Naive thymus-derived CD4-positive, alpha-beta T cell (primary cell): ENCODE data around the gene ZFP30. TPM values are rescaled to one million over a fixed set of nuclear protein-coding genes. Genes with fewer than 3 reads are reported as not detected.
"Not testable (repeated sequence)": the region's sequence is repeated elsewhere in the genome, so short reads cannot be mapped to it uniquely, and the experiment has no call there.

ENCODE experiments used
- ATAC-seq: fragments of 150-1000 bp; cut with Tn5 transposase; 2 replicates; pipeline ENCODE4 v1.10.0; 2021; ENCODE audit warnings: mild to moderate bottlenecking, moderate library complexity
- CTCF ChIA-PET: fragments of 350-600 bp; sonication (Branson Sonifier 250); formaldehyde crosslinking; loops from one replicate; lab custom pipeline; 2021; ENCODE audit warnings: antibody characterized with exemption; lab: Charles Lee
- POLR2A ChIA-PET: fragments of 350-600 bp; sonication (Branson Sonifier 250); formaldehyde crosslinking; loops from one replicate; lab custom pipeline; 2021; ENCODE audit warnings: antibody characterized with exemption, inconsistent platforms; lab: Charles Lee
- DNase-seq, 9 donors: peaks; one replicate each; pipeline versions ENCODE4 v3.0.0 to v3.0.0-alpha.2; 2020 to 2022; ENCODE audit warnings: mixed read lengths in 1 of 9
- H3K27ac ChIP-seq: one replicate; pipeline ENCODE4 v1.7.0; 2013; ENCODE audit warnings: mild to moderate bottlenecking, low read depth, low read length, moderate library complexity
- H3K27me3 ChIP-seq, 2 donors: one replicate each; pipeline ENCODE4 v1.7.0; 2013; ENCODE audit warnings: low read length in 2 of 2, mild to moderate bottlenecking in 2 of 2, moderate library complexity in 2 of 2; ENCODE audit not compliant: control insufficient read depth in 2 of 2, insufficient read depth in 2 of 2
- H3K36me3 ChIP-seq, 3 experiments: 1 replicate in 2 of 3; 2 replicates in 1 of 3; pipeline ENCODE4 v1.7.0; 2013; ENCODE audit warnings: low read length in 3 of 3, mild to moderate bottlenecking in 3 of 3, moderate library complexity in 1 of 3; ENCODE audit not compliant: insufficient read depth in 3 of 3, control insufficient read depth in 2 of 3
- H3K4me1 ChIP-seq, 2 donors: one replicate each; pipeline ENCODE4 v1.7.0; 2013; ENCODE audit warnings: low read length in 2 of 2, mild to moderate bottlenecking in 2 of 2, moderate library complexity in 1 of 2; ENCODE audit not compliant: control insufficient read depth in 2 of 2, insufficient read depth in 2 of 2
- H3K4me3 ChIP-seq: 2 replicates; pipeline ENCODE4 v1.7.0; 2013; ENCODE audit warnings: mild to moderate bottlenecking, low read length
- H3K9me3 ChIP-seq, 3 experiments: 1 replicate in 2 of 3; 2 replicates in 1 of 3; pipeline ENCODE4 v1.7.0; 2013; ENCODE audit warnings: low read length in 3 of 3; ENCODE audit not compliant: control insufficient read depth in 2 of 3
- H3K27ac Mint-ChIP-seq, 9 donors: one replicate each; pipeline ENCODE4 v1.8.0; 2020 to 2022; ENCODE audit warnings: mixed read lengths in 9 of 9, mild to moderate bottlenecking in 8 of 9, moderate library complexity in 5 of 9, inconsistent platforms in 2 of 9
- H3K27me3 Mint-ChIP-seq, 5 donors: one replicate each; pipeline ENCODE4 v1.8.0; 2021 to 2022; ENCODE audit warnings: mixed read lengths in 5 of 5, mild to moderate bottlenecking in 1 of 5
- H3K36me3 Mint-ChIP-seq, 5 donors: one replicate each; pipeline ENCODE4 v1.8.0; 2020 to 2022; ENCODE audit warnings: mixed read lengths in 5 of 5, mild to moderate bottlenecking in 3 of 5, inconsistent platforms in 1 of 5
- H3K4me1 Mint-ChIP-seq, 7 donors: one replicate each; pipeline ENCODE4 v1.8.0; 2020 to 2022; ENCODE audit warnings: mixed read lengths in 7 of 7, mild to moderate bottlenecking in 3 of 7, inconsistent platforms in 1 of 7
- H3K4me3 Mint-ChIP-seq, 10 donors: one replicate each; pipeline ENCODE4 v1.8.0; 2020 to 2022; ENCODE audit warnings: mild to moderate bottlenecking in 10 of 10, mixed read lengths in 10 of 10, moderate library complexity in 6 of 10, inconsistent platforms in 2 of 10
- H3K9me3 Mint-ChIP-seq, 11 donors: one replicate each; pipeline ENCODE4 v1.8.0; 2020 to 2022; ENCODE audit warnings: mixed read lengths in 11 of 11, mild to moderate bottlenecking in 4 of 11, inconsistent platforms in 1 of 11, moderate library complexity in 1 of 11
- intact Hi-C, 2 donors: fragments of 100-400 bp; cut with micrococcal nuclease; formaldehyde crosslinking; loops; one replicate each; pipeline ENCODE4 v1.15.1; 2023
- polyA plus RNA-seq, 2 donors: library from polyadenylated mRNA; unstranded; fragments of 300-500 nt; fragmentation: Illumina TruSeq; gene quantifications; one replicate each; pipeline ENCODE4 v1.2.3, GENCODE V29; 2021
- total RNA-seq, 6 experiments: library from RNA in 5 of 6; stranded (reverse) in 5 of 6; gene quantifications; 1 replicate in 5 of 6; 2 replicates in 1 of 6; pipeline ENCODE4 v1.2.3 and lab custom pipeline; 2021 to 2026

ZFP30 gene
- total and polyA plus RNA-seq, 7 experiments from 2014 or later, result 2.7 to 18.9 (median 10.7) TPM

GRCh38 chr19:37691881-37692504, 36.7 kb upstream of the ZFP30 start:
- H3K36me3 ChIP-seq, result peaks cover 0 to 7% (median 0%) of the 10 kb centered on the region in 3 experiments
- intact Hi-C loops, result loop anchor here in 1 of 2 donors (1.0 to 10.0 kb wide), 10 partner anchors 27 to 719 kb away; partner anchors contain the start of genes ZFP30, ZNF383, ZNF420 and ZNF540
- Mint-ChIP-seq H3K4me1 (peaks cover 5 to 17% (median 11%) of the 10 kb centered on the region in 7 donors), H3K36me3 (peaks cover 4 to 39% (median 21%) of the 10 kb centered on the region in 5 donors), H3K27me3 (no peaks in the 10 kb centered on the region), H3K9me3 (peaks cover 0 to 67% (median 15%) of the 10 kb centered on the region in 11 donors), H3K27ac (peak overlapping the region; percentile 69 to 98 (median 96)), H3K4me3 (peak overlapping the region; percentile 83 to 98 (median 96))
- H3K9me3 ChIP-seq, result peaks cover 0 to 13% (median 0%) of the 10 kb centered on the region in 3 experiments
- H3K4me1 ChIP-seq, result peaks cover 0 to 4% of the 10 kb centered on the region in 2 donors
- peak; percentile 52 to 83 (median 73) for DNase-seq
- peak; percentile 97 for ATAC-seq
- POLR2A ChIA-PET, result interaction anchor here (0.5 to 2.4 kb wide), 8 partner anchors 27 to 225 kb away, joined by 3 to 10 read pairs (median 4); partner anchors contain the start of genes ZNF540, ZNF569, ZNF571 and ZNF573
- peak overlapping the region; percentile 95 for H3K4me3 ChIP-seq
- no peaks in the 10 kb centered on the region for H3K27me3 ChIP-seq
- CTCF ChIA-PET, result interaction anchor here (1.1 kb wide), 1 partner anchor 87 kb away, joined by 3 read pairs; the partner anchor contains the start of gene ZNF573
- H3K27ac ChIP-seq, result peak overlapping the region; percentile 82

- Mint-ChIP-seq H3K4me1 (no peaks in the 10 kb centered on the region), H3K9me3 (peaks cover 8 to 85% (median 31%) of the 10 kb centered on the region in 11 donors), H3K27me3 (no peaks in the 10 kb centered on the region), H3K36me3 (peaks cover 0 to 61% (median 48%) of the 10 kb centered on the region in 5 donors), H3K27ac (no peak overlapping the region), H3K4me3 (no peak overlapping the region)
- intact Hi-C loops, result no loop called here
- ChIA-PET CTCF (no interaction called here), POLR2A (no interaction called here)
- no peak for DNase-seq
- H3K27ac ChIP-seq, result no peak overlapping the region
- no peak overlapping the region for H3K4me3 ChIP-seq
- H3K9me3 ChIP-seq, result peaks cover 0 to 36% (median 3%) of the 10 kb centered on the region in 3 experiments
- H3K36me3 ChIP-seq, result peaks cover 0 to 4% (median 0%) of the 10 kb centered on the region in 3 experiments
- no peaks in the 10 kb centered on the region for H3K27me3 ChIP-seq
- H3K4me1 ChIP-seq, result no peaks in the 10 kb centered on the region
- ATAC-seq, result no peak
These were observed 28.3 kb upstream of the ZFP30 start for GRCh38 chr19:37683520-37683919.

GRCh38 chr19:37669450-37669914, 14.2 kb upstream of the ZFP30 start:
- H3K27me3 ChIP-seq, result no peaks in the 10 kb centered on the region
- peaks cover 8 to 94% (median 70%) of the 10 kb centered on the region in 11 donors for H3K9me3 Mint-ChIP-seq
- ATAC-seq, result no peak
- H3K4me3 Mint-ChIP-seq, result no peak overlapping the region
- H3K36me3 Mint-ChIP-seq, result peaks cover 4 to 25% (median 9%) of the 10 kb centered on the region in 5 donors
- no peaks in the 10 kb centered on the region for H3K4me1 Mint-ChIP-seq
- ChIA-PET CTCF (interaction anchor here (0.6 kb wide), 1 partner anchor 220 kb away, joined by 4 read pairs; no protein-coding TSS in a partner anchor), POLR2A (no interaction called here)
- no peaks in the 10 kb centered on the region for H3K27me3 Mint-ChIP-seq
- intact Hi-C loops, result no loop called here
- H3K4me1 ChIP-seq, result no peaks in the 10 kb centered on the region
- no peak overlapping the region for H3K4me3 ChIP-seq
- H3K36me3 ChIP-seq, result no peaks in the 10 kb centered on the region
- H3K27ac Mint-ChIP-seq, result no peak overlapping the region
- H3K27ac ChIP-seq, result no peak overlapping the region
- DNase-seq, result no peak
- peaks cover 12 to 77% (median 23%) of the 10 kb centered on the region in 3 experiments for H3K9me3 ChIP-seq

- ATAC-seq, H3K27me3 ChIP-seq, H3K27ac ChIP-seq, H3K4me3 ChIP-seq, H3K27me3 Mint-ChIP-seq, H3K9me3 ChIP-seq, DNase-seq, CTCF ChIA-PET: not testable (repeated sequence)
- peaks cover 0 to 15% (median 0%) of the 10 kb centered on the region in 3 experiments for H3K36me3 ChIP-seq
- Mint-ChIP-seq H3K4me3 (peak overlapping the region; percentile 5 to 99 (median 96)), H3K36me3 (peaks cover 0 to 22% (median 10%) of the 10 kb centered on the region in 5 donors), H3K9me3 (peaks cover 0 to 41% (median 6%) of the 10 kb centered on the region in 11 donors), H3K27ac (peak overlapping the region in 4 of 9 donors; percentile 81 to 97 (median 90)), H3K4me1 (peaks cover 28 to 40% (median 33%) of the 10 kb centered on the region in 7 donors)
- POLR2A ChIA-PET, result interaction anchor here (0.6 to 1.1 kb wide), 5 partner anchors 122 to 1469 kb away, joined by 3 to 6 read pairs (median 3); partner anchors contain the start of genes ZNF569 and ZNF573
- intact Hi-C loops, result loop anchor here (5.0 to 10.0 kb wide), 7 partner anchors 442 to 1442 kb away; partner anchors contain the start of genes KCNK6 (in 1 of the 2), YIF1B (in 1 of the 2), ZNF146 (in 1 of the 2) and ZNF383 (in 1 of the 2)
- peaks cover 8 to 16% of the 10 kb centered on the region in 2 donors for H3K4me1 ChIP-seq
These were observed 1.9 kb upstream of the ZFP30 start for GRCh38 chr19:37657157-37657556.

GRCh38 chr19:37655689-37656371, 565 bp upstream of the ZFP30 start:
- H3K9me3 Mint-ChIP-seq, result peaks cover 0 to 35% (median 3%) of the 10 kb centered on the region in 11 donors
- Histone ChIP-seq H3K4me3 (peak overlapping the region; percentile 95), H3K27me3 (no peaks in the 10 kb centered on the region), H3K4me1 (peaks cover 8 to 16% of the 10 kb centered on the region in 2 donors), H3K9me3 (peaks cover 0 to 3% (median 0%) of the 10 kb centered on the region in 3 experiments), H3K36me3 (peaks cover 0 to 15% (median 0%) of the 10 kb centered on the region in 3 experiments), H3K27ac (peak overlapping the region; percentile 89)
- CTCF ChIA-PET, result no interaction called here
- intact Hi-C loops, result loop anchor here (1.0 to 10.0 kb wide), 14 partner anchors 36 to 1441 kb away; partner anchors contain the start of genes ZNF527 (in 2 of the 2), ZNF540 (in 2 of the 2), ZNF571 (in 2 of the 2) and ZNF573 (in 2 of the 2)
- peak; percentile 74 to 90 (median 86) for DNase-seq
- H3K27ac Mint-ChIP-seq, result peak overlapping the region; percentile 81 to 99 (median 97)
- peaks cover 28 to 40% (median 33%) of the 10 kb centered on the region in 7 donors for H3K4me1 Mint-ChIP-seq
- ATAC-seq, result peak; percentile 86
- peak overlapping the region; percentile 82 to 99 (median 96) for H3K4me3 Mint-ChIP-seq
- H3K36me3 Mint-ChIP-seq, result peaks cover 0 to 28% (median 11%) of the 10 kb centered on the region in 5 donors
- peaks cover 0 to 3% (median 0%) of the 10 kb centered on the region in 5 donors for H3K27me3 Mint-ChIP-seq
- POLR2A ChIA-PET, result interaction anchor here (0.6 to 1.3 kb wide), 4 partner anchors 35 to 497 kb away, joined by 3 to 7 read pairs (median 4); partner anchors contain the start of genes ZNF540 and ZNF571
